NCI-H2107 (cell line): ENCODE data around the gene SCGB1D1.

Experiments
- DNase-seq: peaks from one replicate; lab custom pipeline; 2025; lab: John Stamatoyannopoulos, UW

Gene SCGB1D1, protein sequence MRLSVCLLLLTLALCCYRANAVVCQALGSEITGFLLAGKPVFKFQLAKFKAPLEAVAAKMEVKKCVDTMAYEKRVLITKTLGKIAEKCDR

DNA sequence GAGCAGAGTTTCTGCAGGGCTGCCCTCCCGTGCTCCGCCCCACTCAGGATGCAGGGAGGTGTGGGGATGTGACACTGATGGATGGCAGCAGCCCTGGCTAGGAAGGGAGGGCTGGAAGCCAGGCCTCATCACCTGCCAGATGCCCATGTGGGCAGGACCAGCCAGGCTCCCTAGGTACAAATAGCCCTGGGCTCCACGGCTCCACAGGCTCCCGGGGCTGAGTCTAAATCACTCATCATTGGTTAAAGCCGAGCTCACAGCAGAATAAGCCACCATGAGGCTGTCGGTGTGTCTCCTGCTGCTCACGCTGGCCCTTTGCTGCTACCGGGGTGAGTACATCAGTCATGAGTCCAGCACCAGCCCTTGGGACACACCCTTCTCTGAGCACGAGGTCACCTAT lies at the start of gene SCGB1D1:
SCGB1D1 (plus strand) TSS at position 206 of the 400 bp plus-strand sequence; CDS start at position 275, 69 bp downstream.
- DNase-seq = no peak

DNA sequence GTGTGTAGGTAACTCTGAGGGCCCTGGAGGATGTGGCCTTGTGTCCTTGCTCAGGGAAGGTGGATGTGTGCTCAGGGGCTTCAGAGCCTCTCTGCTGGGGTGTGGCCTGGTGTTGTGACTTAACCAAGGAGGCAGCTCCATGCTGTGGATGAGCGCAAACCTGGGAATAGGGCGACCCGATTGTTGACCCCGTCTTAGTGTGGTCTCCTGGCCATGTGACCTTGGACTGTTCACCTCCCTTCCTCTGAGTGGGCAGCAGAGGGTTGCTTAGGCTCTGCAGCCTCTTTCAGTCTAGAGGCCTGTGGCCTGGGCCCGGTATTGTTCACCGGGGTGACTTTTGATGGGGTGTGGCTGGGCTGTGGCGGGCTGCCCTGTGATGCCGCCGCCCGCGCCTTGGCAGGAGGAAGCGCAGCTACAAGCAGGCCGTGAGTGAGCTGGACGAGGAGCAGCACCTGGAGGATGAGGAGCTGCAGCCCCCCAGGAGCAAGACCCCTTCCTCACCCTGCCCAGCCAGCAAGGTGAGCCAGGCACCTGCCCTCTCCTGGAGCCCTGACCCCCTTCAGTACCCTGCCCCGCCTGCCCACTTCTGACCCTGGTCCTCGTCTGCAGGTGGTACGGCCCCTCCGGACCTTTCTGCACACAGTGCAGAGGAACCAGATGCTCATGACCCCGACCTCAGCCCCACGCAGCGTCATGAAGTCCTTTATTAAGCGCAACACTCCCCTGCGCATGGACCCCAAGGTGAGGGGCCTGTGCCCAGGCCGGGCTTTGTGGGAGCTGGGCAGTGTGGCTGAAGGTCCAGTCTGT lies 49.5 kb upstream of the SCGB1D1 start:
- no peak for DNase-seq

DNA sequence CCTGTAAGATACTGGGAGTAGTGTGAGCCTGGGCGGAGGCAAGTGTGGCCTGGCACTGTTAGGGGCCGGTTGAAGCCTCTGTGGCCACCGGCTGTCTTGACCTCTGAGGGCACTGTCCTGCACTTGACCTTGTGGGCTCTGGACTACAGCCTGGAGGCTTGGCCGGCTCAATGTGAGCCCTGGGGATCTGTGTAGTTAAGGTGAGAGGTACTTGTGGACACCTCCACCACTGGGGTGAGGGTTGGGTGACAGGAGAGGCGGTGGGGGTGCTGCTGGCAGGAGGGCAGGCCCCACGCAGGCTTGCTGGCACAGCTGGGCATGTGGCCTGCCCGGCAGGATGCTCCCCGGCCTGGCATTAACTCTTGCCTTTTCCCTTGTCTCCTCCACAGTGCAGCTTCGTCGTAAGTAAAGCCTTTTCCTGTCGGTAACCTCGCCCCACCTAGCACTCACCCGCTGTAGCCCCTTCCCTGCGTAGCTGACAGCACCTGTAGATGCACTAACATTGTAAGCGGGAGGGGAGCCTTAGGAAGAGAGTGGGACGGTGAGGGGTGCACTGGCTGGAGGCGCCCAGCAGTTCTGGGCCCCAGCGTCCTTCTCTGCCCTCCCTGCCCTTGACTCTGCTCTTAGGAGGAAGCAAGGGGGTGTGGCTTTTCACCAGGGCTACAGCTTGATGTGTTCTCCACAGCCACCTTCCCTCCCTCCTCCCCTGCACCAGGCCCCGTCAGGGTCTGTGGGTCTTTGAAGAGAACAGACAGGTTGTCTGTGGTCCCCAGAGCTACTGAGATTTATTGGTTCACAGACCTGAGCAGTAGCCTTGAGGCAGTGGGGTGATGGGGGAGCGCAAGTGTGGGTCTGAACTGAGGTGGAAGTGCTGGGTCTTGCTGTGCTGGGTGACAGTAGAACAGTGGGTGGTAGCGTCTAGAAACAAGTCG lies 48.6 kb upstream of the SCGB1D1 start:
- DNase-seq = no peak

DNA sequence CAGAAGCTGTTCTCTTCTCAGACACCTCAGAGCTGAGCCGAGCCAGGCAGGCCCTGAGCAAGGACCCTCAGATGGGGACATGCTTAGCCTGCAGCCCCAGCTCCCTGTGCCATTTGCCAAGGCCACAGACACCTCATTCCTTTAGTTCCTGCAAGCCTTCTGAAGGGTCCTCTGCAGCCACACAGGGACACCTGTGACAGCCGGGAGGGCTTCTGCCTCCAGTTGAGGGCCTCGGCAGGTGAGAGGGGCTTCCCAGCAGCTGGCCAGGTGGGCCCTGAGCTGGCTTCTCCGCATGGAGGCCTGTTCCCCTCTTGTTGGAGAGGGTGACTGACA lies 48.0 kb upstream of the SCGB1D1 start:
- DNase-seq = no peak

DNA sequence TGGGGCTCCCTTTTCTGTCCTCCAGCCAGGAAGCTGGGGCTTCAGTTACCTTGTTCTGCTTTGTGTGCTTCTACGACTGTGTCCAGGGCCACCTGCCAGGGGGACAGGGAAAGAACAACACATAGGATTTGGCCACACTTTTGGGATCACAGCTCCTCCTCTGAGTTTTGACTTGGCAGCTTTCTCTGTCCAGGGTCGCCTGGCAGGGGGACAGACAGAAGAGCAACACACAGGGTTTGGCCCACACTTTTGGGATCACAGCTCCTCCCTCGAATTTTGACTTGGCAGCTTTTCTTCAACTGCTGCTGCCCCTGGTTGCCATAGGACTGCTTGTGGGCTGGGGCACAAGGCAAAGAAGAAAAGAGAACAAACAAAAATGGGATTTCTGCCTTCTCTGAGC lies 47.1 kb upstream of the SCGB1D1 start:
- DNase-seq = no peak

DNA sequence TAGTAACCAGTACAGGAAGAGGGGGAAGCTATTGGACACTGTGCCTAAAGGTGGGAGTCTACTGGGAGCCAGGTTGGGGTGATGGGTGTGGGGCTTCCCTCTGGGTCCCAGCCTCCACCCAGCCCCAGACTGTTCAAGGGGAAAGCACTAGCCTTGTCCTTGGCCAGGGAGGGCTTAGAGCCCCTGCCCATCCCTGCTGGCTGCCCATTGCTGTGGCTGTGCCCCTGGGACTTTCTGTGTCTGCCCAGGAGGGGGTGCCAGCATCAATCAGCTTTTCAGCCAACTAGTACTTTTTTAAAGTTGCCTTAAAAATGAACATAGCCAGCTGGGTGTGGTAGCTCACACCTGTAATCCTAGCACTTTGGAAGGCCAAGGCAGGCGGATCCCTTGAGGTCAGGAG lies 46.3 kb upstream of the SCGB1D1 start:
- no peak for DNase-seq

DNA sequence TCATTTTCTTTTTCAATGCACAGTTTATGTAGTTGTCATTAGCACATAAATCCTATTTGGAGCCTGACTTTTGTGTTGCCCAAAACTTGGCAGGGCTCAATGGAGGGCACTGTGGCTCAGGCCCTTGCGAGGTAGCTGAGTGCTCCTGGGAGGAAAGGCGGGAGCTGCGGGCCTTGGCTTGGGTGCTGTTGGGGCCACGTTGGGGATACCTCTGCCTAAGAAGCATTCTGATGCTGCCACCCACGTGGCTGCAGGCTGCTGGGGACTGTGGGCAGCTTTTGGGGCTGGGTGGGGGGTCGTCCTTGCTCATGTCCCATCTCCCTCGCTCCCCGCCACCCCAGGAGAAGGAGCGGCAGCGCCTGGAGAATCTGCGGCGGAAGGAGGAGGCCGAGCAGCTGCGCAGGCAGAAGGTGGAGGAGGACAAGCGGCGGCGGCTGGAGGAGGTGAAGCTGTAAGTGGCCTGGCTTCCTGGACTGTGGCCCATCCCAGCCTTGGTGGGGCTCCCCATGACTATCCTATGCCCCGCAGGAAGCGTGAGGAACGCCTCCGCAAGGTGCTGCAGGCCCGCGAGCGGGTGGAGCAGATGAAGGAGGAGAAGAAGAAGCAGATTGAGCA lies 45.3 kb upstream of the SCGB1D1 start:
- DNase-seq = no peak

DNA sequence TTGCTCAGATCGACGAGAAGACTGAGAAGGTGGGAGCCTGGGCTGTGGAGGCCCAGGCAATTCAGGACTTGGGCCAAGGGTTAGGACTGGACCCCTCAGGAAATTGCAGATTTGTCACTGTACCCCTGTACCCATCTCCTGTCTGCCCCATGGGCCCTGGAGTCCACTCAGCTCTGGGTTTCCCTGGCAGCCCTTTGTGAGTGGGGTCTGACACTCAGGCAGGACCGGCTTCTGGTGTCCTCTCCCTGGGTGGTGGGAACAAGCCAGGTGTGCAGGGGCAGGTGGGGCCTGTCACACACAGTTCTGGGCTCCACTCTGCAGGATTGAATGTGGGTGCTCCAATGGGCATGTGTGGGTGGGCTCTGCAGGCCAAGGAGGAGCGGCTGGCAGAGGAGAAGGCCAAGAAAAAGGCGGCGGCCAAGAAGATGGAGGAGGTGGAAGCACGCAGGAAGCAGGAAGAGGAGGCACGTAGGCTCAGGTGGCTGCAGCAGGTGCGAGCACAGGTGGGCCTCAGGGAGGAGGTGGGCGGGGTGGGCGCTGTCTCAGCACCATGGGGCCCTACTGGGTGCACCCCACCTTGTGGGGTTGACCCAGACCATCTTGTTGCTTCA lies 44.6 kb upstream of the SCGB1D1 start:
- no peak for DNase-seq

DNA sequence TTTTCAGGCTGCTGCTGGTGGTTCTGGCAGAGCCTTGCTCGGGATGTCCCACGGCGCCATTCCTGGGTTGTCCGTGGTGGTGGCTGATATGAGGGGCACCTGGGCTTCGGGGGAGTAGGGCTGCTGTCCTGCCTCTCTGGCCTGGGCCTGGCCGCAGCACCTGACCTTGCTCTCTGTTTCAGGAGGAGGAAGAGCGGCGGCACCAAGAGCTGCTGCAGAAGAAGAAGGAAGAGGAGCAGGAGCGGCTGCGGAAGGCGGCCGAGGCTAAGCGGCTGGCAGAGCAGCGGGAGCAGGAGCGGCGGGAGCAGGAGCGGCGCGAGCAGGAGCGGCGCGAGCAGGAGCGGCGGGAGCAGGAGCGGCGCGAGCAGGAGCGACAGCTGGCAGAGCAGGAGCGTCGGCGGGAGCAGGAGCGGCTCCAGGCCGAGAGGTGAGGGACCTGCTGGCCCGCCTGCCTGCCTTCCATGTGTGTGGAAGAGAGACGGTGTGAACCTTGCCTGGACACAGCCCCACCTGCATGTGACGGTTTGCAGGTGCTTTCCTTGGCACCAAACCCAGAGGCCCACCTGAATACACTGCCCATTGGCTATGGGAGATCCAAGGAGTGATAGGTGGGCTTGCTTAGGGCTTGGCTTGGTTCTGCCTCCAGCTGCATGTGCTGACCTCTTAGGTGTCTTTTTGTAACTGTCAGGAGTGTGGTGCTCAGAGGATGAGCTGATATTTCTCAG lies 43.4 kb upstream of the SCGB1D1 start:
- DNase-seq = no peak

DNA sequence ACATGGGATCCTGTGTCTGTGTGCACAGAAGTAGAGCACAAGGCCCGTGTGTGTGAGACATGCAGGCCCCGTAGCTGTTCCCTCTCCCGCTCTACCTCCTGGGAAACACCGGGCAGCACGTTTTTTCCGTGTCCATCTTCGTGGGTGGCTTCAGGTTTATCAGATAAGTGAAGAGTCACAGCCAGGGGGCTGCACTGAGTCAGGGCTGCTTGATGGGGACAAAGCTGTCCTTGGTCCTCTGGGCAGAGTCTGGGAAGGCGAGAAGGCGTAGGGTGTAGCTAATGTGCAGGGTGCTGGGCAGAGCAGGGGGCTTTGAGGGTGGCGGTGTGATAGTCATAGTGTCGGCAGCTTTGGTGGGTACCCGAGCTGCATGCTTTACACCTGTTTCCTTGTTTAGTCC lies 42.5 kb upstream of the SCGB1D1 start:
- no peak for DNase-seq

DNA sequence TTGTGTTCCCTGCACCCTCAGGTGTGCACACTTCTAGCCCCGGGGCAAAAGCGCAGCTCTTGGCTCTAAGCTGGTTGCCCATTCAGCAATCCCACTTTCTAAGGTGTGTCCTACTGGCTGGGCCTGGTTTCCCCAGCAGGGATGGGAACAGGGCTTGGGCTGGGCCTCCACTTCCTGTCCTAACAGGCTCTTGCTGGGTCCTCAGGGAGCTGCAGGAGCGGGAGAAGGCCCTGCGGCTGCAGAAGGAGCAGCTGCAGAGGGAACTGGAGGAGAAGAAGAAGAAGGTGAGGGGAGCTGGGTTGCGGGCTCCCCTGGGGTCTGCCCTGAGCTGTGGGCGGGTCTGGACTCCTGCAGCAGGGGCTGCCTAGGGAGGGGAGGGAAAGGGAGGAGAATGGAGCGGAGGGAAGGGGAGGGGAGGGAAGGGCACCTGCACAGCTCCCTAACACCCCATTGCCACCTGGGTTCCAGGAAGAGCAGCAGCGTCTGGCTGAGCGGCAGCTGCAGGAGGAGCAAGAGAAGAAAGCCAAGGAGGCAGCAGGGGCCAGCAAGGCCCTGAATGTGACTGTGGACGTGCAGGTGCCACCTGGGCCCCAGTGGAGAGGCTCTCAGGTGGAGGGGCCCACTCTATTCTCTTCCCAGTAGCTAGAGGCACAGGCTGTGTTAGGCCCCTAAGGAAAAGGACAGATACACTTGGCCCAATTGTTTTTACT lies 41.6 kb upstream of the SCGB1D1 start:
- no peak for DNase-seq

DNA sequence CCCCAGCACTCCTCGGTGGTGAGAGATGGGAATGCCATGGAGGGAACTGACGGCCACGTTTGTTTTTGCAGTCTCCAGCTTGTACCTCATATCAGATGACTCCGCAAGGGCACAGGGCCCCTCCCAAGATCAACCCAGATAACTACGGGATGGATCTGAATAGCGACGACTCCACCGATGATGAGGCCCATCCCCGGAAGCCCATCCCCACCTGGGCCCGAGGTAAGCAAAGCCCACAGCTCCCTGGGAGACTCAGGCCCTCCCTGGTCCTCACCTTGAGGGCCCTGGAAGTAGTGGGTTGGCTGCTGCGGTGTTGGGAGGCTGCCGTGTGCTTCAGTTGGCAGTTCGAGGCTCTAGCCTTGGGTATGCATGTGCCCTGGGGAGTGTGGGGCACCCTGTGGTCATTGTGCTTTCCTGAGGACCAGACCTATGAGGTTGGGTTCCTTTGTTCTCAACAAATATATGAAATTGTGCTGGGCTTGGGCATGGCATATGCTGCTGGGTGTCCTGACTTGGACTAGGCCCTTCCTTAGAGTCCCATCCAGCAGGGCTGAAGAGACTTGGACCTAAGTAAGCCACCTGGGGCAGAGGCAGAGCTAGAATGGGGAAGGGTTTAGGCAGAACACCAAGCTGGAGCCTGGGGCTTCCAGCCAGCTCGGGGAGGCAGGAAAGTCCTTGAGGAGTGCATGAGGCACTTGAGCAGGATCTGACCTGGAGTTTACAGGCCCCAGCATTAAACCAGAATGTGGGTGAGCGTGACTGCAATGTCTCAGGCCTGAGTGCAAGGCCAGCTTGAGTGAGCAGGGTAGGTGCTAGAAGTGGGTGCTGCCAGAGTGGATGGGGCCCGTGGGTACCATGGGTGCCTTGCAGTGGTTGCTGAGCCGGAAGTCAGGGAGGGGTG lies 39.8 kb upstream of the SCGB1D1 start:
- no peak for DNase-seq

DNA sequence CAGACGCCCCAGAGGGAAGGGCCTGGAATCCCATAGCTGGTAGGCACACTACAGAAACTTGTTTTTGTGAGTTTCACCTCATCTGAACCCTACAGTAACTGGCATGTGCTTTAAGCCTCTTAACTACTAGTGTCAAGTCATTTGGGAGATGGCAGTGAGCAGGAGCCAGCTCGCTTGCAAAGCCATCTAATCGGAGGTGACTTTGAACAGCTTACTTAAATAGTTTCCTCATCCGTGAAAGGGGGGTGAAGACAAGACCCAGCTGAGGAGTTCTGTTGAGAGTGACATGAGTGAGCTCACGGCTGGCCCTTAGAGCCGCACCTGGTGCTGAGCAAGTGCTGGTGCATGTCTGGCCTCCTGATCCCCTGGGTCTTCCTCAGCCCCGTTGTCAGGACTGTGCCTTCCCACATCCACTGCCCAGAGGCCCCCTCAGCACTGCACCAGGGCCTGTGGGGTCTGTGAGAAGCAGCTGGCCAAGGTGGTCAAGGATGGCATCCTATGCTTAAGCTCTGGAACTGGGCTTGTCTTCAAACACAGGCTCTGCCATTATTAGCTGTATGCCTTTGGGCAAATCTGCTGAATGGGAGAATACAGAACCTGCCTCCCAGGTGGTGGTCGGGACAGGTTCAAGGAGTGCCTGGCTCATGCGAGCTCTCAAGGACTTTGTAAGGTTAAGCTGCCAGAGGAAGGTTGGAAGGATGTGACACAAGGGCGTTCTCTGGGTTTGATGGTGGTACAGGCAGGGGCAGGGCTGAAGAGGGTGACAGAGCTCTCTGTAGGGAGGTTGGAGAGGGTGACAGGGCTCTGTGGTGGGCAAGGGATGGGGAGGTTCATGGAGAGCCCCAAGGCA lies 38.9 kb upstream of the SCGB1D1 start:
- DNase-seq = no peak

DNA sequence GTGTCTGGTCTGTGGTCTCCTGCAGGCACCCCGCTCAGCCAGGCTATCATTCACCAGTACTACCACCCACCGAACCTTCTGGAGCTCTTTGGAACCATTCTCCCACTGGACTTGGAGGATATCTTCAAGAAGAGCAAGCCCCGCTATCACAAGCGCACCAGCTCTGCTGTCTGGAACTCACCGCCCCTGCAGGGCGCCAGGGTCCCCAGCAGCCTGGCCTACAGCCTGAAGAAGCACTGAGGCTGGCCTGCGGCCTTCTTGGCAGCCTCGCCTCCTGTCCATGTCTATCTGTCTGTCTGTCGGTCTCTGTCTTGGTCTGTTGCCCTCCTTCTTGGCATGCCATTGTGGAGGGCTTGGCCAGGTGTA lies 38.3 kb upstream of the SCGB1D1 start:
- DNase-seq = no peak

DNA sequence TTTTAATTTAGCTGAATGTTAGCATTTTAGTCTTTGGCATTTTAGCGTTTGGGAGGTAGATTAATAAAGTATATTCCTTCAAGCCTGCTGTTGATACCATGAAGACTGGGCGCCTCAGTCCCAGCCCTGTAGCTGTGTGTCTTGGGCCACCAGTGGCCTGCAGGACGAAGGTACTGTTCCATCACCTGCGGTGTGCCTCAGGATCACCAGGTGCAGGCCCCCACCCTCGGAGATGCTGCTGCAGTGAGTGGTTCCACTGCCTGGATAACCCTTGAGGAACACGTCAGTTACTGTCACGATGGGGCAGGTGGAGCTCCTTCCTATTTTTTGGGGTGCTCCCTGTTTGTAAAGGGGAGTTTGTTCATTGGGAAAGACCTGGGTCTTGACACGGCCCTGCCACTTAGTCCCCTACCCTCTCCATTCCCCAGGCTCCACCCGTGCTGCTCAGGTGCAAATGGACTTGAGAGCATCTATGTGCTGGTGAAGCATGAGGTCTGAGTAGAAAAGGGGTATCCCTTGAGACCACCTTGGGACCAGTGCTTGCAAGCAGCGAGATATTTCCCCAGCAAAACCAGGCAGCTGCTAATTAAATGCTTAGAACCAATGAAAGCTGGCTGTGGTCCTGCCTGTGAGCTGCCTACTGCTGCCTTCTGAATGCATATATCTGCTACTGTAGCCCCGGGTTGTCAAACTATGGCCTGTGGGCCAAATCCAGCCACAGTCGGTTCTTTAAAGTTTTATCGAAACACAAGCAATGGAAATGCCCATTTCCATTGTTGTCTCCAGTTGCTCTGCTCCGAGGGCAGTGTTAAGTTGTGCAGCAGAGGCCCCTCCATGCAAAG lies 37.5 kb upstream of the SCGB1D1 start:
- no peak for DNase-seq

DNA sequence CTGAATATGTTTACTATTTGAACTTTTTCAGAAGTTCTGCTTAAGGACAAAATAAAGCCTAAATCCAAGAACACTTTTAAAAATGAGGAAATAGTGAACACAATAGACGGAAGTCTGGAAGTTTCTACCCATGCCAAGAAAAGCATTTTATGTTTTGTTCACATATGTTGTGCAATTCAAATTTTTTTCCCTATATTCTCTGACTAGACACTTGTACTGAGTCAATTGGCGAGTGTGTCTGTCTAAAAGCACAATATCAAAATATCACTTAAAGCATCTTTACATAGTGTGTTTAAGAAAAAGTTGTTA lies 37.0 kb upstream of the SCGB1D1 start:
- DNase-seq = no peak

DNA sequence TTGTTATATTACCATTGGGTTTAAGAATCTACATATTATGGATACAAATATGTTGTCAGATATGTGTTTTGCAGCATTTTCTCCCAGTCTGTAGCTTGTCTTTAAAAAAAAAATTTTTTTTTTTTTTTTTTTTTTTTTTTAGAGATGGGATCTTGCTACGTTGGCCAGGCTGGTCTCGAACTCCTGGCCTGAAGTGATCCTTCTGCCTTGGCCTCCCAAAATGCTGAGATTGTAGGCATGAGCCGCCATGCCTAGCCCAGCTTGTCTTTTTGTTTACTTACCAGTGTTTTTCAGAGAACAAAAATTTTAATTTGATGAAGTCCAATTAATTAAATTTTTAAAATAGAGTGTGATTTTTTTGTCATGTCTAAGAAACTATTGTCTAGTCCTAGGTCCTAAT lies 36.4 kb upstream of the SCGB1D1 start:
- DNase-seq = no peak

DNA sequence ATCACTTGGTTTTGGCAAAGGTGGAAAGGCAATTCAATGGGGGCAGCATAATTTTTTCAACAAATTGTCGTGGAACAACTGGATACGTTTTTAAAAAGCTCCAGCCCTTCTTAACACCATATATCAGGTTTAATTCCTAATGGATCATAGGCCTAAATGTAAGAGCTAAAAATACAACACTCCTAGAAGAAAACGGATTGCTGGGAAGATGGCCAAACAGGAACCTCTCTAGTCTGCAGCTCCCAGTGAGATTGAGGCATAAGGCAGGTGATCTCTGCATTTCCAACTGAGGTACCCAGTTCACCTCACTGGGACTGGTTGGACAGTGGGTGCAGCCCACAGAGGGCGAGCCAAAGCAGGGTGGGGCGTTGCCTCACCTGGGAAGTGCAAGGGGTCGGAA lies 32.4 kb upstream of the SCGB1D1 start:
- no peak for DNase-seq
